HG03280 (cell line): ENCODE data around the gene FUT3.
"Not testable (repeated sequence)": the region's sequence is repeated elsewhere in the genome, so short reads cannot be mapped to it uniquely, and the experiment has no call there.

ENCODE experiments used
- ATAC-seq: cut with Tn5 transposase; IDR thresholded peaks from one replicate; pipeline ENCODE4 v1.9.1; 2021; ENCODE audit warnings: mild to moderate bottlenecking, moderate library complexity; ENCODE audit not compliant: unreplicated experiment

Gene FUT3

DNA sequence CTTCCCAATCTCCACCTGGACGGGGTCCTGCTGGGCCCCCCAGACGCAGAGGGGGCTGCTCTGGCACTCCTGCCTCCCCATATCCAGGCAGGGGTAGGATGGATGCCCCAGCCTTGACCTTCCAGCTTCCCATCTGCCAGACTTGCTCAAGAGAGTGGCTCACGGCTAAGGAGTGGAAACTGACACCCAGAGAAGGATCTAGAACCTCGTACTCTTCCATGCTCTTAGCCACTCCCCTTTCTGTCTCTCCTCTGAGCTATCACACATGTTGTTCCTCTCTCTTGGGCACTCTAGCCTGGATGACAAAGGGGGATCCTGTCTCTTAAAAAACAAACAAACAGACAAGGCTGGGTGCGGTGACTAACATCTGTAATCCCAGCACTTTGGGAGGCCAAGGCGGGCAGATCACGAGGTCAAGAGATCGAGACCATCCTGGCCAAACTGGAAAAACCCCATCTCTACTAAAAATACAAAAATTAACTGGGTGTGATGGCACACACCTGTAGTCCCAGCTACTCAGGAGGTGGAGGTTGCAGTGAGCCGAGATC, 31.2 kb upstream of the FUT3 start:
- ATAC-seq, result no peak

DNA sequence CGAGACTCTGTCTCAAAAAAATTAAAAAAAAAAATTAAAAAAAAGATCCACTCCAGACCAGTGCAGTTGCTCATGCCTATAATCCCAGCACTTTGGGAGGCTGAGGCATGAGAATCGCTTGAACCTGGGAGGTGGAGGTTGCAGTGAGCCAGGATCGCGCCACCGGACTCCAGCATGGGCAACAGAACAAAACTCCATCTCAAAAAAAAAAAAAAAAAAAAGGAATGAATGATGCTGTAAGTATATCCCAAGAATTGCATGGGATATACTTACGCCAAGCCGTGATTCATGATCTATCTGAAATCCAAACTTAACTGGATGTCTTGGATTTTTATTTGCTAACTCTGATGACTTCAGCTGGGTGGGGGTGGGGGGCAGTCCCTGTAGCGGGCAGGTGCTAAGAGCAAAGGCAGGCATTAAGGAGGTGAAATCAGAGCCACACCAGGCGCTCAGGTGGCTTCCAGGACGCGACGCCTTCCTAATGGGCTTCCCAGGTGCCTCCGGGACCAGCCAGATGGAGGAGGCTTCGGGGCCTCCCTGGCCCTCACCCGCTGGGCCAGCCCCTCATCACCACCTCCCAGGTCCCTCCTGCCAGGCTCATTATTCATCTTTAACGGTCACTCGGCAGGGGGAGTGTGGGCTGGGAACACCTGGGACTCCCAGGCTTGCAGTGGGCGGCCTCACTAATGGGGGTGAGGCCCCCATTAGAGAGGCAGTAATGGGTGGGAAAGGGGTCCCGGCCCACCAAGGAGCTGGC, 30.5 kb upstream of the FUT3 start:
- no peak for ATAC-seq

DNA sequence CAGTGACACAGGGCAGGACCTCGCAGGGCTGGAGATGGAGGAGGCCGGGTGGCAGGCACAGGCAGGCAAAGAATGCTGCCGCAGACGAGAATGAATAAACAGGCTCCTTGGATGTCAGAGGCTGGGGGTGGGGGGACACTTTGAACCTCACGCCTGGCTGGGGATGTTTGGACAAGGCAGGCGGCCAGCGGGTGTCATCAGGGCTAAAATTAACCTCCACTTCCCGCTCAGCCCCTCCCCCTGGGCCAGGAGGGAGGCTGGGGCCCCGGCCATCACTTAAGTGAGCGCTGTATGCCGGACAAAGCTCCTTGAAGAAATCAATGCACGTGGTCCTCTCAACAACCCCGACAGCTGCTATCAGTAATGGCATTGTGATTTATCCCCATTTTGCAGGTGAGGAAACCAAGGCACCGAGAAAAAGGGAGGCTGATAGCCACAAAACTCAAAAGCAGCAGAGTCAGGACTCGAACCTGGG, 29.4 kb upstream of the FUT3 start:
- no peak for ATAC-seq

DNA sequence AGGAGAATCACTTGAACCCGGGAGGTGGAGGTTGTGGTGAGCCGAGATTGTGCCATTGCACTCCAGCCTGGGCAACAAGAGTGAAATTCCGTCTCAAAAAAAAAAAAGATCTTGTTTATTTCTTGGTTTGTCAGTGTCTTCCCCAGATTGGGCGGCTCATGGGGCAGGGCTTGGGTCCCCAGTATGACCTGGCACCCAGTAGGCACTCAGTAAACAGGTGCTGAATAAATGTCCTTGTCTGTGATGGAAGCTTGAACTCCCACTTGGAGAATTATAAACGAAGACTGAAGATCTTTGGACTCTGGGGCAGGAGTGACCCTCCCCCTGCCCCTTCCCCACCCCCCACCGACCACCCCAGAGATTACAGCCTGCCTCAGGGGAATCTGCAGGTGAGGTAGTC, 28.9 kb upstream of the FUT3 start:
- no peak for ATAC-seq

DNA sequence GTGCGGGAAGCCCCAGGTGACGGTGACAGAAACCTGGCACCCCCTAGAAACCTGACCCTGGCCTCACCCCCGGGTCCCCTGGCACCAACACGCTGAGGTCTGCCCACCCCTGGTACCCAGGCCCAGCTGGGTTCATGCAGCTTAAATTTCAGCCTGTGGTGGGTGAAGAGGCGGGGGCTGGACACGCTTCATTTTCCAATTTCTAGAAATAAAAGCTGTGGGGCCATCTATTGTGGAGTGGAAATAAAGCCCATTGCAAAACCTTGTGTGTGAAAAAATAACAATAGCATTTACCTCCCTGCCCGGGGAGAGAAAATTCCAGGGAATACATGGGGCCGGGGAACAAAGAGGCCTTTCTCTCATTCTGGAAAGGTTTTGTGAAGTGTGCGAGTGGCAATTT, 26.6 kb upstream of the FUT3 start:
- ATAC-seq, result no peak

DNA sequence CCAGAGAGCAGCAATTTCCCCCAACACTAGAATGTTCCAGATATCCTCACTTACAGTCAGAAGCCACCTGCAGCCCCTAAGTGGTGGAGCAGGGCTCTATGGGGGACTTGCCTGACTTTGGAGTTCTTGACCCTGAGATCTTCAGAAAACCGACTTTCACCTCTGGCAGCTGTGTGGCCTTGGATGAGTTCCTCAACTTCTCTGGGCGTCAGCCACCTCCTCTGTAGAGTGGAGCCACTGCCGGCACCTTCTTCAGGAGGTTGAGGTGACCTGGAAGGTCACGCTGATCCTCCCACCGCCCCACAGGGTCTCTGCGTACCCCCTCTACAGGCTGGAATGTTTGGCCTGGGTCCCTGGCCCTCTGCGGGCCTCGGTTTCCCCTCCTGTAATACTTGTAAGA, 26.2 kb upstream of the FUT3 start:
- no peak for ATAC-seq

DNA sequence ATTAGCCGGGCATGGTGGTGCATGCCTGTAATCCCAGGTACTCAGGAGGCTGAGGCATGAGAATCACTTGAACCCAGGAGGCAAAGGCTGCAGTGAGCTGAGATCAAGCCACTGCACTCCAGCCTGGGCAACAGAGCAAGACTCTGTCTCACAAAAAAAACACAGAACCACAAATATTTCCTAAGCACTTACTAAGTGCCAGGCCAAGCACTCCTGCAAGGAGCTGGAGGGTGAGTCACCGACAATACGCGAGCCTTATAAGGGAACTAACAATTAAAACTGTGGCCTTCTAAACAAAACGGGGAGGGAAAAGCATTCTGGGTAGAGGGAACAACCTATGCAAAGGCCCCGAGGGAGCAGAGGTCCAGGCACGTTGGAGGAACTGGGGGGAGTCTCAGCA, 23.2 kb upstream of the FUT3 start:
- not testable (repeated sequence) for ATAC-seq

DNA sequence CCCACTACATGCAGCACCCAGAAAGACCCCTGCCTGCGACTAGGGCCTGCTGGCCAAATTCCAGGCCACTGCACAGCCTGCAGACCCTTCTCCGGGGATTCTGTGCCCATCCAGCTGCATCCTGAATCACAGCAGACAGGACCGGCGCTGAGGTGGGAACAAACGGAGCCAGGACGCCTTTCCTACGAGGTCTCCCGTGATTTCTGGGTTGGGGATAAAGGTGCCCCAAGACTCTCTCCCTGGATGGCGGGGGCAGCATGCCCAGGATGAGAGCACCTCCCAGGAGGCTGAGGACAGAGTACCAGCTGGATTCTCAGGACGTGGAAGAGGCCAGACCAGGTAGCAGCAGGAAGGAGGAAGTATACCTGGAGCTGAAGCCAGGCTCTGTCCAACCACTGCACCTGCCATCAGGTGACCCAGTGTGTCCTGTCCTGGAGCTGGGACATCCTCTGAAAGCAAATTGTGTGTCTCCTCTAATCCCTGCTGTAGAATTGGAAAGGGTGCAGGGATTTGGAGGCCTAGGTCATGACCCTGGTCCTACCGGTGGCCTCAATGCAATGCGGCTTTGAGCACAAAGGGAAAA, 22.5 kb upstream of the FUT3 start:
- no peak for ATAC-seq

DNA sequence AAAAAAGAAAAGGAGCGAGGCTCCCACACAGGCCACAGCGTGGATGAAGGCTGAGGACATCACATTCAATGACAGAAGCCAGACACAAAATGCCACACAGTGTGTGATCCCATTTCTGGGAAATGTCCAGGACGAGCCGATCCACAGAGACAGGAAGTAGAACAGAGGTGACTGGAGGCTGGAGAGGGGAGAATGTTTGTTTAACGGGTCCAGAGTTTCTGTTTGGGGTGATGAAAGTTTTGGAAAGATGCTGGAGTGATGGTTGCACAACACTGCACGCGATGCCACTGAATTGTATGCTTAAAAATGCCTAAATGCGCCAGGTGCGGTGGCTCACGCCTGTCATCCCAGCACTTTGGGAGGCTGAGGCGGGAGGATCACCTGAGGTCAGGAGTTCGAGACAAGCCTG, 19.7 kb upstream of the FUT3 start:
- no peak for ATAC-seq

DNA sequence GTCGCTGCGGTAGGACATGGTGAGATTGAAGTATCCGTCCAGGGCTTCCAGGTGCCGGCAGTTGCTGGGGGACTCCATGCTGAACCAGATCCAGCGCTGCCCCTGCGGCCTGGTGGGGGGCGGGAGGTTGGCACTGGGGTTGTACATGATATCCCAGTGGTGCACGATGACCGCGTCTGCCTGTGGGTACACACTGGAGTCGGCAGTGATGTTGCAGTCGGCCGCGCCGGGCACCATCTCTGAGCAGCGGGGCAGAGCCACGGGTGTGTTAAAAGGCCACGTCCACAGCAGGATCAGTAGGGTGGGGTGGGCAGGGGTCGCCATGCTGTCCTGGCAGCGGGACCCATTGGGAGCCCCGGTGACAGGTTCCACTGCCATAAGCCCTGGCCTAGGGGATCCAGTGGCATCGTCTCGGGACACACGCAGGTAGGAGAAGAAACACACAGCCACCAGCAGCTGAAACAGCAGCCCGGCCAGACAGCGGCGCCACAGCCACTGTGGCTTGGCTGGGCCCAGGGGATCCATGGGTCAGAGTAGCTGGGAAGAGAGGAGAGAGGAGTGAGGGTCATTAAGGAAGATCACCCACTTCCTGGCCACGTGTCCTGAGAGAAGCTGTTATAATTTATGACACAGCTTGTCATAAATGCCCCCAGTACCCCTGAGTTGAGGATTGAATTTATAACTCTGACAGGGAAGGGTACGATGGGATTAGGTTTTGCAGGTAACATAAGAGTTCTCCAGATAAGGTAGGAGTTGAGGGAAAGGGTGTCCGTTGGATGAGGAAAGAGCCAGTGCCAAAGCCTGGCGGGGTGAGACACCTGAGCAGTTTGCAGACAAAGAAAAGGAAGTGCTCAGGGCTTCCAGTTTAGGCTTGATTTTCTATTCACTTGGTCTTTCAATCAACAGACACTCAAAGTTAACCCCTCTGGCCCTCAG, 16.2 kb upstream of the FUT3 start:
- no peak for ATAC-seq

DNA sequence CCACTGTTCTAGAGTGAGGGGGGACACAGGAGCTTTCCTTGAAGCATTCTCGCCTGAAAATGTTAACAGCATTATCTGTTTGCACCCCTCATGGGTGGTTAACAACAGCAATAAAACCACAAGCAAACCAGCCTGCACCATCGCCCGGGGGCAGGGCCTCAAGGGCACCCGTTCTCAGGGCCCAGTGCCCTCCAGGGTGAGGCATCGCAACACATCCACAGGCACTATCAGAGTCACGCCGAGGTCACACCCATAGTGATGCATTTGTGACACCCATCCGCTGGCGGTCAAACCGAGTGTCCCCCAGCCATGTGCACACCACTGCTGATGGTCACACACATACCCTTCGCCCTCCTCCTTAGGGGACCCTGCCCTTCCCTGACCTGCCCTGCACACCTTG, 14.5 kb upstream of the FUT3 start:
- ATAC-seq, result no peak

DNA sequence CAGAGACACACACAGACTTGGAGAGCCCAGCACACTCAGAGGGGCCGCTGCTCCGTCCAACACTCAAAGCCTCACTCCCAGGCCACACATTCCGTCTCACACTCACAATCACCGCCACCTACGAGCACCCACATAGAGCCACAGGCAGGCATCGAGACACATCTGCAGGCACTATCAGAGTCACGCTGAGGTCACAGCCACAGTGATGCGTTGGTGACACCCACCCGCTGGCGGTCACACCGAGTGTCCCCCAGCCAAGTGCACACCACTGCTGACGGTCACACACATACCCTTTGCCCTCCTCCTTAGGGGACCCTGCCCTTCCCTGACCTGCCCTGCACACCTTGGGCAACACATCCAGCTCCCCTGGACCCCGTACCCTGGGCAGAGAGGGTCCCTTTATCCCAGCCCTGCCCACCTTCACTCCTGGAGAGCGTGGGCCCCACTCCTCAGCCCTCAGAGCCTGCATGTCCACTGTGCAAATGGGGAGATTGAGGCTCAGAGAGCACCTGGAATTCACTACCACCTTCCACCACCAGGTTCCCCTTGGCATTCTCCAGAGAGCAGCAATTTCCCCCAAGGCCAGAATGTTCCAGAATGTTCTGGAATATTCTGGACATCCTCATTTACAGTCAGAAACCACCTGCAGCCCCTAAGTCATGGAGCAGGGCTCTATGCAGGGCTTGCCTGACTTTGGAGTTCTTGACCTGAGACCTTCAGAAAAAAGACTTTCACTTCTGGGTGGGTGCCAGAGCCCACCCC, 13.7 kb upstream of the FUT3 start:
- no peak for ATAC-seq

DNA sequence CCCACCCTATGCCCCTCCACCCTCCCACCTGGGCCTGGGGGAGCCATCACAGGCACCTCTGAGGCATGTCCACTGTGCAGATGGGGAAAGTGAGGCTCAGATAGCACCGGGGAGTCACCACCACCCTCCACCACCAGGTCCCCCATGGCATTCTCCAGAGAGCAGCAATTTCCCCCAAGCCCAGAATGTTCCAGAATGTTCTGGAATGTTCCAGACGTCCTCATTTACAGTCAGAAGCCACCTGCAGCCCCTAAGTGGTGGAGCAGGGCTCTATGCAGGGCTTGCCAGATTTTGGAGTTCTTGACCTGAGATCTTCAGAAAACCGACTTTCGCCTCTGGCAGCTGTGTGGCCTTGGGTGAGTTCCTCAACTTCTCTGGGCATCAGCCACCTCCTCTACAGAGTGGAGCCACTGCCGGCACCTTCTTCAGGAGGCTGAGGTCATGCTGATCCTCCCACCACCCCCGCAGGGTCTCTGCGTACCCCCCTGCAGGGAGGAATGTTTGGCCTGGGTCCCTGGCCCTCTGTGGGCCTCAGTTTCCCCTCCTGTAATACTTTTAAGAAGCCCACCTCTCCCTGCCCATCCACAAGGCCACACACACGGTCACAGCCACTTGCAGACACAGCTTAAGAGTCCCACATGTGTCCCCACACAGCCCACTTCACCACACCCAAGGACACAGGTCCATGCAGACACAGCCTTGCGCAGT, 12.9 kb upstream of the FUT3 start:
- ATAC-seq, result no peak

DNA sequence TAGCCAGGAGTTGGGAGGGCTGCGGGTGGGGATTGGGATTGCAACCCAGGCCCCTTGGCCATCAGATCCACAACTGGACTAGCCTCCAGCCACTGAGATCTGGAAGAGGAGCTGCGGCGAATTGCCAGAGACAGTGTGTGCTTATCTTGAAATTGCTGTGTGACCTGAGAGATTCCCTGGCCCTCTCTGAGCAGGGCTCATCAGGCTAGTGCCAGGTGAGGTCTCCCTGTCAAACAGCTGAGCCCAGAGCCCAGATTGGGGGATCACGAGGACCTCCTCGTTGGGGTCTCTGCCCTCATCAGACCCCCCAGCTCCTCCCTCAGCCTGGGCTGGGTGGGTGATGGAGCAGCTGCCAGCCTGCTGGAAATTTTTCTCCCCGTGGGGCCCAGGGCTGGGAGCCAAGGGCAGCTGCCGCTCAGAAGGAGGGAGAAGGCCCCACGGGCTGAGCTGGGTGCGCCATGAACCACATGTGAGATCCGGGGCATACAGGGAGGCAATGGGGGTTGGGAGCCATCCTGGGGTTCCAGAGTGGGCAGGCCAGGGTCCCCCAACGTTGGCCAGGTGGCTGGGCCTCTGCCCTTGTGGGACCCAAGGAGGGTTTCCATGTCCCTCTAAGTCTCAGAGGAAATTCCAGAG, 11.9 kb upstream of the FUT3 start:
- no peak for ATAC-seq

DNA sequence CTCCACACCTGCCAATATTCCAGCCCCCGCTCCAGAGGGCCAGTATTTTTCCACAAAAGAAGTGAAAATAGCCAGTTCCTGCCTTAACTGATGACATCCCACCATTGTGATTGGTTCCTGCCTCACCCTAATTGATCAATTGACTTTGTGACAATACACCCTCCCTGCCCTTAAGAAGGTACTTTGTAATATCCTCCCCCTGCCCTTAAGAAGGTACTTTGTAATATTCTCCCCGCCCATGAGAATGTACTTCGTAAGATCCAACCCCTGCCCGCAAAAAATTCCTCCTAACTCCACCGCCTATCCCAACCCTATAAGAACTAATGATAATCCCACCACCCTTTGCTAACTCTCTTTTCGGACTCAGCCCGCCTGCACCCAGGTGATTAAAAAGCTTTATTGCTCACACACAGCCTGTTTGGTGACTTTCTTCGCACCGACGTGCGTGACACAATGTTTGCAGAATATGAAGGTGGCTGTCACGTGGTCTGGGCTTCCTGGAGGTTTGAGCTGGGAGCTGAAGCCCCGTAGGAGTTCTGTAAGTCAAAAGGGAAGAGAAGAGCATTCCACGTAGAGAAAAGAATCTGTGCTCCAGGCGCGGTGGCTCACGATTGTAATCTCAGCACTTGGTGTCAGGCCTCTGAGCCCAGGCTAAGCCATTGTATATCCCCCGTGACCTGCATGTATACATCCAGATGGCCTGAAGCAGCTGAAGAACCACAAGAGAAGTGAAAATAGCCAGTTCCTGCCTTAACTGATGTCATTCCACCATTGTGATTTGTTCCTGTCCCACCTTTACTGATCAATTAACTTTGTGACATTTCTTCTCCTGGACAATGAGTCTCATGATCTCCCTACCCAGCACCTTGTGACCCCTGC, 6.2 kb upstream of the FUT3 start:
- ATAC-seq, result no peak

DNA sequence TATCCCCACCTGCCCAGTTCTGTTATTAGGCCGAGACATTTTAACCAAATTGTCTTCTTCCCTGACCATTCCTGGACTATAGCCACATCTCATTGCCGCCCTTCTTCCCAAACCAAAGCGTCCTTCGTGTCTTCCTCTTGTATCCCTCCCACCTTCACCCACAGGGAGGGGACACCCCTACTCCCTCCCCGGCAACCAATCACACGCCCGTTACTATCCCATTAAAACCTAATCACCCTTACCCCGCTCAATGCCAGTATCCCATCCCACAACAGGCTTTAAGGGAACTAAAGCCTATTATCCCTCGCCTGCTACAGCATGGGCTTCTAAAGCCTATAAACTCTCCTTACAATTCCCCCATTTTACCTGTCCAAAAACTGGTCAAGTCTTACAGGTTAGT, 3.9 kb upstream of the FUT3 start:
- ATAC-seq, result not testable (repeated sequence)

DNA sequence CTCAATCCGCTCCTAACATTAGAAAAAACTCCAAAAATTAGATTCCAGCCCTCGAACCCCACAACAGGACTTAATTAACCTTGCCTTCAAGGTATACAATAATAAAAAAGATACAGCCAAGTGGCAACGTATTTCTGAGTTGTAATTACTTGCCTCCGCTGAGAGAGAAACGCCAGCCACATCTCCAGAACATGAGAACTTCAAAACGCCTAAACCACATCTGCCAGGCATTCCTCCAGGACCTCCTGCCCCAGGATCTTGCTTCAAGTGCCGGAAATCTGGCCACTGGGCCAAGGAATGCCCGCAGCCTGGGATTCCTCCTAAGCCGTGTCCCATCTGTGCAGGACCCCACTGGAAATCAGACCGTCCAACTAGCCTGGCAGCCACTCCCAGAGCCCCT, 2.9 kb upstream of the FUT3 start:
- not testable (repeated sequence) for ATAC-seq

DNA sequence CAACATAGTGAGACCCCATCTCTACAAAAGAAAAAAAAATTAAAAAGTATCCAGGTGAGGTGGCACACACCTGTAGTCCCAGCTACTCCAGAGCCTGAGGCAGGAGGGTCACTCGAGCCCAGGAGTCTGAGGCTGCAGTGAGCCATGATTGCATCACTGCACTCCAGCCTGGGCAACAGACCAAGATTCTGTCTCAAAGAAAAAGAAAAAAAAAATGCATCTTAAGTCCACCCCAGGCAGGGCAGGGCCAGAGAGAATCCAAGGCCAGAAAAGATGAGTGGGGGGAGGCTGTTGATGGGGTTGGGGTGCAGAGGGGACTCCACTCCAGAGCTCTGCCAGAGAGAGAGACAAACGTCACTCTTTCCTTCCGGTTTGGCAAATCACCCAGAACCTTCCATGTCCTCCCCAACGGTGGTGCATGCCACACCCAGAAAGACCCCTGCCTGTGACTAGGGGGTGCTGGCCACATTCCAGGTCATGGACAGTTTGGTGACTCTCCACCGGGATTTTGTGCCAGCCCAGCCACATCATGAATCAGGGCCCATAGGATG, 431 bp downstream of the FUT3 start:
- ATAC-seq, result no peak
